K562 (cell line): ENCODE data around the gene PPFIBP2. TPM values are rescaled to one million over a fixed set of nuclear protein-coding genes. Genes with fewer than 3 reads are reported as not detected.

Source experiments
- ATAC-seq: fragments of 200-7000 bp; cut with Tn5 transposase; 3 replicates; pipeline ENCODE4 v1.9.1; 2020; ENCODE audit warnings: moderate library complexity
- BruUV-seq: library from RNA; stranded (reverse); fragments of 400-500 nt; replicated peaks from 2 replicates; lab custom pipeline; 2021; lab: Mats Ljungman, UMichigan
- CTCF ChIA-PET: fragments of 300-600 bp; formaldehyde crosslinking; extraction: SDS; loops from one replicate; lab custom pipeline; 2021; ENCODE audit warnings: low intra/inter-chr PET ratio; lab: Yijun Ruan, JAX
- POLR2A ChIA-PET: fragments of 300-600, 350-650 bp; sonication (Branson Sonifier 250); formaldehyde crosslinking; extraction: SDS; loops from one replicate; lab custom pipeline; 2021; ENCODE audit warnings: antibody characterized with exemption, inconsistent platforms; lab: Yijun Ruan, JAX
- DNase-seq, 4 experiments: peaks; one replicate each; pipeline versions ENCODE4 v3.0.0 to v3.0.0-alpha.2; 2011 to 2018; ENCODE audit warnings: low spot score in 3 of 4, mixed read lengths in 3 of 4; ENCODE audit errors: extremely low read depth in 1 of 4
- FAIRE-seq: peaks from 2 replicates; lab custom pipeline; 2011; peaks lifted over from hg19 to GRCh38; lab: Jason Lieb, UNC
- H2AFZ ChIP-seq: 2 replicates; pipeline ENCODE4 v1.6.0; 2011; ENCODE audit warnings: low read depth, low read length, control low read depth, inconsistent platforms
- H3K27ac ChIP-seq: fragments of 200-600 bp; 3 replicates; pipeline ENCODE4 v1.8.0; 2011; ENCODE audit warnings: low read depth, mild to moderate bottlenecking, control low read depth, inconsistent platforms, low read length, moderate library complexity, mixed read lengths; ENCODE audit errors: extremely low read depth
- H3K27me3 ChIP-seq, 2 experiments: fragments of 300-600 bp in 1 of 2; 2 replicates in 1 of 2; 3 replicates in 1 of 2; pipeline versions ENCODE4 v1.6.0 to v1.8.0; 2011; ENCODE audit warnings: inconsistent platforms in 2 of 2, low read length in 2 of 2, mild to moderate bottlenecking in 1 of 2, mixed read lengths in 1 of 2, moderate library complexity in 1 of 2; ENCODE audit not compliant: control insufficient read depth in 2 of 2, insufficient read depth in 2 of 2
- H3K36me3 ChIP-seq: fragments of 300-600 bp; 3 replicates; pipeline ENCODE4 v1.8.0; 2011; ENCODE audit warnings: mild to moderate bottlenecking, low read length, inconsistent platforms; ENCODE audit not compliant: control insufficient read depth, insufficient read depth
- H3K4me1 ChIP-seq, 2 experiments: fragments of 200-600 bp in 1 of 2; replicated peaks in 1 of 2; 2 replicates in 1 of 2; 3 replicates in 1 of 2; pipeline versions ENCODE4 v1.5.1 to v1.8.0; 2011; ENCODE audit warnings: inconsistent platforms in 2 of 2, low read length in 2 of 2, mild to moderate bottlenecking in 1 of 2, mixed read lengths in 1 of 2, moderate library complexity in 1 of 2; ENCODE audit not compliant: control insufficient read depth in 2 of 2, insufficient read depth in 2 of 2
- H3K4me2 ChIP-seq: 2 replicates; pipeline ENCODE4 v1.6.1; 2011; ENCODE audit warnings: low read length, control low read depth, inconsistent platforms, mixed read lengths; ENCODE audit not compliant: insufficient read depth
- H3K4me3 ChIP-seq: fragments of 200-600 bp; sonication (generic), shearing (Covaris generic); 2 replicates; pipeline ENCODE4 v1.5.1; 2016; ENCODE audit warnings: control low read depth, inconsistent platforms
- H3K79me2 ChIP-seq: fragments of 200-600 bp; 3 replicates; pipeline ENCODE4 v1.8.0; 2011; ENCODE audit warnings: low read length, inconsistent platforms; ENCODE audit not compliant: control insufficient read depth, insufficient read depth
- H3K9ac ChIP-seq, 2 experiments: 2 replicates each; pipeline versions ENCODE4 v1.6.0 to v1.6.1; 2011; ENCODE audit warnings: low read depth in 2 of 2, low read length in 2 of 2, control low read depth in 1 of 2, inconsistent platforms in 1 of 2, mild to moderate bottlenecking in 1 of 2, mixed read lengths in 1 of 2; ENCODE audit not compliant: insufficient read depth in 1 of 2
- H3K9me1 ChIP-seq: one replicate; pipeline ENCODE4 v1.6.0; 2011; ENCODE audit warnings: inconsistent platforms, mild to moderate bottlenecking, low read length, moderate library complexity; ENCODE audit not compliant: control insufficient read depth, insufficient read depth
- H3K9me3 ChIP-seq: replicated peaks from 2 replicates; pipeline ENCODE4 v1.5.1; 2011; ENCODE audit warnings: low read depth, low read length, inconsistent platforms; ENCODE audit not compliant: control insufficient read depth, insufficient read depth
- H4K20me1 ChIP-seq: replicated peaks from 2 replicates; pipeline ENCODE4 v1.6.1; 2011; ENCODE audit warnings: low read length, inconsistent platforms, mixed read lengths; ENCODE audit not compliant: control insufficient read depth, insufficient read depth
- SREBF2 ChIP-seq: sonication (generic); formaldehyde crosslinking; IDR thresholded peaks from 2 replicates; pipeline ENCODE4 v1.4.0; 2020; ENCODE audit warnings: mild to moderate bottlenecking, missing genetic modification reagents
- WGBS: fragments of 100-300 bp; shearing (Covaris generic); methylation state at CpG from one replicate; pipeline ENCODE4 v1.1.6; 2016; ENCODE audit warnings: low coverage, mixed read lengths; ENCODE audit not compliant: insufficient coverage; ENCODE audit errors: missing lambda C conversion rate; 5-methylcytosine and 5-hydroxymethylcytosine counted together
- in situ Hi-C: fragments of 300-500 bp; cut with MboI; formaldehyde crosslinking; loops from 4 replicates; pipeline ENCODE4 v1.15.0; 2018; ENCODE audit warnings: inconsistent platforms, mixed read lengths
- intact Hi-C: fragments of 100-400 bp; cut with micrococcal nuclease; formaldehyde crosslinking; loops from 2 replicates; pipeline ENCODE4 v1.14.2; 2022
- polyA plus RNA-seq, 8 experiments: library from polyadenylated mRNA; depleted of rRNA in 4 of 8; stranded (reverse) in 5 of 8; unstranded in 3 of 8; fragments of >200 nt; fragmentation: Nextera tagmentation in 2 of 8; fragmentation: Illumina TruSeq in 1 of 8; extraction: Ambion mirVana in 2 of 8; extraction: Trizol in 1 of 8; gene quantifications; 2 replicates each; pipeline versions ENCODE4 v1.2.1 to v1.2.3, GENCODE V29; 2011 to 2014; ENCODE audit warnings: inconsistent platforms in 1 of 8, missing spikeins in 1 of 8
- total RNA-seq, 7 experiments: library from RNA; depleted of rRNA in 6 of 7; stranded (reverse); fragments of >200 nt in 6 of 7; fragmentation: Illumina TruSeq in 2 of 7; extraction: Trizol in 2 of 7; gene quantifications; 2 replicates each; pipeline versions ENCODE4 v1.2.1 to v1.2.3, GENCODE V29; 2011 to 2021; ENCODE audit warnings: low replicate concordance in 1 of 7
- TF ChIP-seq, protein P1 (sequence below): fragments of 250-450 bp; sonication (Bioruptor Pico); IDR thresholded peaks from 2 replicates; pipeline ENCODE4 v1.5.0; 2022; ENCODE audit warnings: mild to moderate bottlenecking
- TF ChIP-seq, protein P2 (sequence below): fragments of 450-650 bp; IDR thresholded peaks from 2 replicates; pipeline ENCODE4 v1.6.1; 2018; ENCODE audit warnings: mild to moderate bottlenecking, low read depth; ENCODE audit not compliant: partially characterized antibody
- TF ChIP-seq, protein P3 (sequence below): fragments of 250-450 bp; sonication (Bioruptor Pico); IDR thresholded peaks from 2 replicates; pipeline ENCODE4 v1.8.0; 2022; ENCODE audit warnings: inconsistent platforms, mild to moderate bottlenecking, moderate library complexity, borderline replicate concordance
- TF ChIP-seq, protein P4 (sequence below): fragments of 250-450 bp; sonication (Bioruptor Pico); IDR thresholded peaks from 2 replicates; pipeline ENCODE4 v1.8.0; 2021; ENCODE audit warnings: moderate library complexity, mild to moderate bottlenecking, inconsistent platforms
- TF ChIP-seq, protein P5 (sequence below): fragments of 450-650 bp; IDR thresholded peaks from 2 replicates; pipeline ENCODE4 v1.6.1; 2016; ENCODE audit warnings: mild to moderate bottlenecking

Gene PPFIBP2
- total and polyA plus RNA-seq, 9 of the 15 experiments (the other 6 are each of a cell fraction or from before 2014, with no cell fraction given): 0.18 to 3.4 (median 1.2) TPM

DNA sequence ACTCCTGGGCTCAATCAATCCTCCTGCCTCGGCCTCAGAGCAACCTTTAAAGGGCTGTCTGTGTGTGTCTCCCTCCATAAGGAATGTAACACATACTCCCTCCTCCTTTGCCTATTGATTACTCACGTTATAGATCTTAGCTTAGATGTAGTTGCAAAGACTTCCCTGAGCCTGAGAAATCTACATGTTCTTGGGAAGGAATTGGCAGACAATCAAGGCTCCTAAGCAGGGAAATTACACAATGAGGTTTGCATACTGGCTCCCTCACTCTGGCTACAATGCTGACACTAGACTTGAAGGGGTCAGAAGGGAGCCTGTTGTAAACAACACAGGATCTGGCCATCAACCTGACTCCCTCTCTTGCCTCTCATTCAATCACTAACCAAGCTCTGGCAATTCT lies 33.7 kb upstream of the PPFIBP2 start (continued):
- TF ChIP-seq, protein P1, sequence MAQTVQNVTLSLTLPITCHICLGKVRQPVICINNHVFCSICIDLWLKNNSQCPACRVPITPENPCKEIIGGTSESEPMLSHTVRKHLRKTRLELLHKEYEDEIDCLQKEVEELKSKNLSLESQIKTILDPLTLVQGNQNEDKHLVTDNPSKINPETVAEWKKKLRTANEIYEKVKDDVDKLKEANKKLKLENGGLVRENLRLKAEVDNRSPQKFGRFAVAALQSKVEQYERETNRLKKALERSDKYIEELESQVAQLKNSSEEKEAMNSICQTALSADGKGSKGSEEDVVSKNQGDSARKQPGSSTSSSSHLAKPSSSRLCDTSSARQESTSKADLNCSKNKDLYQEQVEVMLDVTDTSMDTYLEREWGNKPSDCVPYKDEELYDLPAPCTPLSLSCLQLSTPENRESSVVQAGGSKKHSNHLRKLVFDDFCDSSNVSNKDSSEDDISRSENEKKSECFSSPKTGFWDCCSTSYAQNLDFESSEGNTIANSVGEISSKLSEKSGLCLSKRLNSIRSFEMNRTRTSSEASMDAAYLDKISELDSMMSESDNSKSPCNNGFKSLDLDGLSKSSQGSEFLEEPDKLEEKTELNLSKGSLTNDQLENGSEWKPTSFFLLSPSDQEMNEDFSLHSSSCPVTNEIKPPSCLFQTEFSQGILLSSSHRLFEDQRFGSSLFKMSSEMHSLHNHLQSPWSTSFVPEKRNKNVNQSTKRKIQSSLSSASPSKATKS (CRISPR knock-in tag): no peak
- TF ChIP-seq, protein P2, sequence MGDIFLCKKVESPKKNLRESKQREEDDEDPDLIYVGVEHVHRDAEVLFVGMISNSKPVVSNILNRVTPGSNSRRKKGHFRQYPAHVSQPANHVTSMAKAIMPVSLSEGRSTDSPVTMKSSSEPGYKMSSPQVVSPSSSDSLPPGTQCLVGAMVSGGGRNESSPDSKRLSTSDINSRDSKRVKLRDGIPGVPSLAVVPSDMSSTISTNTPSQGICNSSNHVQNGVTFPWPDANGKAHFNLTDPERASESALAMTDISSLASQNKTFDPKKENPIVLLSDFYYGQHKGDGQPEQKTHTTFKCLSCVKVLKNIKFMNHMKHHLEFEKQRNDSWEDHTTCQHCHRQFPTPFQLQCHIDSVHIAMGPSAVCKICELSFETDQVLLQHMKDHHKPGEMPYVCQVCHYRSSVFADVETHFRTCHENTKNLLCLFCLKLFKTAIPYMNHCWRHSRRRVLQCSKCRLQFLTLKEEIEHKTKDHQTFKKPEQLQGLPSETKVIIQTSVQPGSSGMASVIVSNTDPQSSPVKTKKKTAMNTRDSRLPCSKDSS: no peak
- TF ChIP-seq, protein P3, sequence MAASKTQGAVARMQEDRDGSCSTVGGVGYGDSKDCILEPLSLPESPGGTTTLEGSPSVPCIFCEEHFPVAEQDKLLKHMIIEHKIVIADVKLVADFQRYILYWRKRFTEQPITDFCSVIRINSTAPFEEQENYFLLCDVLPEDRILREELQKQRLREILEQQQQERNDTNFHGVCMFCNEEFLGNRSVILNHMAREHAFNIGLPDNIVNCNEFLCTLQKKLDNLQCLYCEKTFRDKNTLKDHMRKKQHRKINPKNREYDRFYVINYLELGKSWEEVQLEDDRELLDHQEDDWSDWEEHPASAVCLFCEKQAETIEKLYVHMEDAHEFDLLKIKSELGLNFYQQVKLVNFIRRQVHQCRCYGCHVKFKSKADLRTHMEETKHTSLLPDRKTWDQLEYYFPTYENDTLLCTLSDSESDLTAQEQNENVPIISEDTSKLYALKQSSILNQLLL (CRISPR knock-in tag): no peak

DNA sequence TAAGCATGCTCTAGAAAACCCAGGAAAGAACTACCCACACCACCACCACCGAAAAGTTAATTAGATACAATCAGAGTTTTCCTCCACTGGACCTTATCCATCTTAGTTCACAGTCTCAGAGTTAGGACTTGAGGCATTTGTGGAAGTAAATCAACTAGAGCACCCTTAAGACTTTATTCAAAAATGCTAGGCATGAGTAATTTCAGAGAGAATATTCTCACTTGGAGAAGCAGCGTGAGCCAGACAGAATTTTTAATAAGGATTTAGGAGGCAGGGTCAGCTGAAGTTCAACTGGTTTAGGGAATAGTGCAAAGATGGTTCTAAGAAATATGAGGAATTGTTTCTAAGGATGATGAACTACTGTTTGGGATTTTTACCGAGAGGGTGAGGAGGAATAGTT lies 29.7 kb upstream of the PPFIBP2 start:
- CTCF ChIA-PET: no interaction called here
- TF ChIP-seq, protein P4, sequence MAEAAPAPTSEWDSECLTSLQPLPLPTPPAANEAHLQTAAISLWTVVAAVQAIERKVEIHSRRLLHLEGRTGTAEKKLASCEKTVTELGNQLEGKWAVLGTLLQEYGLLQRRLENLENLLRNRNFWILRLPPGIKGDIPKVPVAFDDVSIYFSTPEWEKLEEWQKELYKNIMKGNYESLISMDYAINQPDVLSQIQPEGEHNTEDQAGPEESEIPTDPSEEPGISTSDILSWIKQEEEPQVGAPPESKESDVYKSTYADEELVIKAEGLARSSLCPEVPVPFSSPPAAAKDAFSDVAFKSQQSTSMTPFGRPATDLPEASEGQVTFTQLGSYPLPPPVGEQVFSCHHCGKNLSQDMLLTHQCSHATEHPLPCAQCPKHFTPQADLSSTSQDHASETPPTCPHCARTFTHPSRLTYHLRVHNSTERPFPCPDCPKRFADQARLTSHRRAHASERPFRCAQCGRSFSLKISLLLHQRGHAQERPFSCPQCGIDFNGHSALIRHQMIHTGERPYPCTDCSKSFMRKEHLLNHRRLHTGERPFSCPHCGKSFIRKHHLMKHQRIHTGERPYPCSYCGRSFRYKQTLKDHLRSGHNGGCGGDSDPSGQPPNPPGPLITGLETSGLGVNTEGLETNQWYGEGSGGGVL: no peak
- TF ChIP-seq, protein P5, sequence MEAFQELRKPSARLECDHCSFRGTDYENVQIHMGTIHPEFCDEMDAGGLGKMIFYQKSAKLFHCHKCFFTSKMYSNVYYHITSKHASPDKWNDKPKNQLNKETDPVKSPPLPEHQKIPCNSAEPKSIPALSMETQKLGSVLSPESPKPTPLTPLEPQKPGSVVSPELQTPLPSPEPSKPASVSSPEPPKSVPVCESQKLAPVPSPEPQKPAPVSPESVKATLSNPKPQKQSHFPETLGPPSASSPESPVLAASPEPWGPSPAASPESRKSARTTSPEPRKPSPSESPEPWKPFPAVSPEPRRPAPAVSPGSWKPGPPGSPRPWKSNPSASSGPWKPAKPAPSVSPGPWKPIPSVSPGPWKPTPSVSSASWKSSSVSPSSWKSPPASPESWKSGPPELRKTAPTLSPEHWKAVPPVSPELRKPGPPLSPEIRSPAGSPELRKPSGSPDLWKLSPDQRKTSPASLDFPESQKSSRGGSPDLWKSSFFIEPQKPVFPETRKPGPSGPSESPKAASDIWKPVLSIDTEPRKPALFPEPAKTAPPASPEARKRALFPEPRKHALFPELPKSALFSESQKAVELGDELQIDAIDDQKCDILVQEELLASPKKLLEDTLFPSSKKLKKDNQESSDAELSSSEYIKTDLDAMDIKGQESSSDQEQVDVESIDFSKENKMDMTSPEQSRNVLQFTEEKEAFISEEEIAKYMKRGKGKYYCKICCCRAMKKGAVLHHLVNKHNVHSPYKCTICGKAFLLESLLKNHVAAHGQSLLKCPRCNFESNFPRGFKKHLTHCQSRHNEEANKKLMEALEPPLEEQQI: no peak
- TF ChIP-seq SREBF2: no peak

More for the DNA sequence above, 29.7 kb upstream of the PPFIBP2 start:
- Histone ChIP-seq H3K9me3 (no peaks in the 10 kb centered on the region), H3K9me1 (no peaks in the 10 kb centered on the region), H3K4me3 (no peak overlapping the region), H4K20me1 (no peaks in the 10 kb centered on the region; the same call in 1 of the 2 replicates), H3K79me2 (no peaks in the 10 kb centered on the region), H3K9ac (no peak overlapping the region), H3K27ac (no peak overlapping the region), H2AFZ (no peak overlapping the region), H3K4me1 (no peaks in the 10 kb centered on the region), H3K4me2 (no peak overlapping the region), H3K36me3 (no peaks in the 10 kb centered on the region), H3K27me3 (peaks cover 4 to 15% of the 10 kb centered on the region in 2 experiments; a peak in 1 of 5 replicates)
- BruUV-seq: no TSS peak
- DNase-seq (no peak), ATAC-seq (no peak), FAIRE-seq (no peak)
- WGBS: 2% methylated on average over 3 of the region's 3 CpGs
- in situ Hi-C loops (no loop called here), intact Hi-C loops (no loop called here)
- POLR2A ChIA-PET: no interaction called here
